Hepatocyte (in vitro differentiated cells): ENCODE results near the gene KMT2E.

ENCODE experiments used
- CTCF ChIP-seq: fragments of 200-600 bp; sonication (generic); IDR thresholded peaks from 2 replicates; pipeline ENCODE4 v1.5.1; 2016; ENCODE audit warnings: antibody characterized with exemption, mild to moderate bottlenecking; ENCODE audit not compliant: poor library complexity
- EZH2 ChIP-seq: fragments of 200-600 bp; sonication (generic); IDR thresholded peaks from 2 replicates; pipeline ENCODE4 v1.6.1; 2016; ENCODE audit warnings: antibody characterized with exemption, mild to moderate bottlenecking, borderline replicate concordance

GRCh38 chr7:105006367-105007136, 7.5 kb upstream of the KMT2E start:
- TF ChIP-seq CTCF (no peak), EZH2 (no peak)
